ENCODE measurements around the gene CARD11. TPM values are rescaled to one million over a fixed set of nuclear protein-coding genes. Genes with fewer than 3 reads are reported as not detected.

The CARD11 gene
- polyA plus RNA-seq (2011; rRNA removed) (not detected in 2 replicates), polyA minus RNA-seq (2011; rRNA and poly(A)+ RNA removed) (not detected in 2 replicates)

GRCh38 chr7:3043544-3044371, at the start of gene CARD11:
TSS of gene CARD11 (minus strand) at chr7:3043867. CDS start at chr7:2958506, 85,361 bp downstream.
- TF ChIP-seq, protein P1, sequence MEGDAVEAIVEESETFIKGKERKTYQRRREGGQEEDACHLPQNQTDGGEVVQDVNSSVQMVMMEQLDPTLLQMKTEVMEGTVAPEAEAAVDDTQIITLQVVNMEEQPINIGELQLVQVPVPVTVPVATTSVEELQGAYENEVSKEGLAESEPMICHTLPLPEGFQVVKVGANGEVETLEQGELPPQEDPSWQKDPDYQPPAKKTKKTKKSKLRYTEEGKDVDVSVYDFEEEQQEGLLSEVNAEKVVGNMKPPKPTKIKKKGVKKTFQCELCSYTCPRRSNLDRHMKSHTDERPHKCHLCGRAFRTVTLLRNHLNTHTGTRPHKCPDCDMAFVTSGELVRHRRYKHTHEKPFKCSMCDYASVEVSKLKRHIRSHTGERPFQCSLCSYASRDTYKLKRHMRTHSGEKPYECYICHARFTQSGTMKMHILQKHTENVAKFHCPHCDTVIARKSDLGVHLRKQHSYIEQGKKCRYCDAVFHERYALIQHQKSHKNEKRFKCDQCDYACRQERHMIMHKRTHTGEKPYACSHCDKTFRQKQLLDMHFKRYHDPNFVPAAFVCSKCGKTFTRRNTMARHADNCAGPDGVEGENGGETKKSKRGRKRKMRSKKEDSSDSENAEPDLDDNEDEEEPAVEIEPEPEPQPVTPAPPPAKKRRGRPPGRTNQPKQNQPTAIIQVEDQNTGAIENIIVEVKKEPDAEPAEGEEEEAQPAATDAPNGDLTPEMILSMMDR (IDR thresholded peaks at IDR 0.05; ENCODE audit: insufficient read depth, low read depth, low read length) = no peak

DNA sequence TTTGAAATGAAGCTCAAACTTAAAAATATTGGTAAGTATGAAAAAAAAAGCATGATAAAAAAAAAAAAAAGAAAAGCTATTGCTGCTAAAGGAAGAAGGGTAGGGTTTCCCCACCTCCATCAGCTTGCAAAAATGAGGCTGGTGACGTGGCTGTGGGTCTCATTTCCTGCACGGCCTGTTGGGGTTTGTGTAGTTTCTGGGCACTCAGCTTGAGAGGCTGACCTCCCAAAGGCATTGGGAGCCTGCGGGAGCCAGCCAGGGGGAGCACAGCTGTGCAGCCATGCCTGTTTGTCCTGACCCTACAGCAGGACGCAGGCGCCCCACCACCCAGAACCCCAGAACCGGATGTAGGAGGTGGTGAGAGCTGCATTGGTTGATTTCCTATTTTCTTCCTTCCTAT, 48.8 kb upstream of the CARD11 start:
- Histone ChIP-seq H3K4me3 (ENCODE audit: low read depth, low read length) (no peak overlapping the region), H3K27me3 (ENCODE audit: control insufficient read depth, insufficient read depth, low read length) (no peaks in the 10 kb centered on the region), H3K36me3 (ENCODE audit: control insufficient read depth, insufficient read depth, low read length) (no peaks in the 10 kb centered on the region)
- TF ChIP-seq, protein P1 (IDR thresholded peaks at IDR 0.05; ENCODE audit: insufficient read depth, low read depth, low read length) = no peak
- ChIA-PET CTCF (interaction anchor here (0.6 to 0.7 kb wide), 2 partner anchors 283 to 445 kb away, joined by 3 read pairs; no protein-coding TSS in a partner anchor), POLR2A (no interaction called here)
- no peak for DNase-seq (ENCODE audit: low read depth)

More at GRCh38 chr7:3043544-3044371, at the start of gene CARD11:
- ChIA-PET POLR2A (no interaction called here), CTCF (no interaction called here)
- Histone ChIP-seq H3K27me3 (ENCODE audit: control insufficient read depth, insufficient read depth, low read length) (no peaks in the 10 kb centered on the region), H3K36me3 (ENCODE audit: control insufficient read depth, insufficient read depth, low read length) (no peaks in the 10 kb centered on the region), H3K4me3 (ENCODE audit: low read depth, low read length) (no peak within 1 kb of the TSS)
- no peak for DNase-seq (ENCODE audit: low read depth)

DNA sequence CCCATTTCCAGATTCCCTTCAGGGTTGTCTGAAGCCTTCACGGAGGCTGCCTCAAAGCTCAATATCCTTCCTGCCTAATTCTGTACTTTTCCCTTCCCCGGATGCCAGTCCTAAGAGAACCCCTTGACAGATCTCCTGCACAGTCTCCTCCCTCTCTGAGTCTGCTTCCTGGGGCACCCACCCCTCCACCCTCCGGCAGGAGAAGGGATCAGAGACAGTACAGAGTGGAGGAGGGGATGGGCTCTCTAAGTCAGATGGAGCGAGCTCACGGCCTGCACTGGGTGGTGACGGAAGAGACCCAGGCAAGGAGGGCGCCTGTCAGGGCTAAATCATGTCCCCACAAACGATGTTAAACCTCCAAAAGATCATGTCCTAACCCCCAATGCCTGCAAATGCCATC, 48.0 kb upstream of the CARD11 start:
- CTCF ChIA-PET = no interaction called here
- Histone ChIP-seq H3K4me3 (ENCODE audit: low read depth, low read length) (no peak overlapping the region), H3K36me3 (ENCODE audit: control insufficient read depth, insufficient read depth, low read length) (no peaks in the 10 kb centered on the region), H3K27me3 (ENCODE audit: control insufficient read depth, insufficient read depth, low read length) (no peaks in the 10 kb centered on the region)
- POLR2A ChIA-PET = no interaction called here
- TF ChIP-seq, protein P1 (IDR thresholded peaks at IDR 0.05; ENCODE audit: insufficient read depth, low read depth, low read length) = no peak
- no peak for DNase-seq (ENCODE audit: low read depth)

DNA sequence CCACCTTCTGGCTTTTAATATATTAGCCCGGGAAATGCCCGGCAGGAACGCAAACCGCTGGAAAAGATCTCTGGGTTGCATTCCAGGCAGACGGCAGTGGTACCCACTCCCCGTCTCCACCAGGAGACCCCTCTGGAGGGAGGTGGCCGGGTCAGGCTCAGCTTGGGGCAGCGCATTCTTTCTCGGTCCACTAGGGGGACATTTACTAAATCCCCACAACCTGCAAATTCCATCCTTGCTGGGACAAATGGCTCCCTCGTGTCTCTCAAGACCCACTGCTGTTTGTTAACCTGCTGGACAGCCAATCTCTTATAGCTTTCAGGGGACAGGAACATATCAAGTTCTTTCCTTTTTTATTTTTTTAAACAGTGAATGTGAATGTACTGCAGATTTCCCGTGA, 45.8 kb upstream of the CARD11 start:
- ChIA-PET CTCF (no interaction called here), POLR2A (no interaction called here)
- H3K27me3 ChIP-seq (ENCODE audit: control insufficient read depth, insufficient read depth, low read length) = no peaks in the 10 kb centered on the region
- no peaks in the 10 kb centered on the region for H3K36me3 ChIP-seq (ENCODE audit: control insufficient read depth, insufficient read depth, low read length)
- TF ChIP-seq, protein P1 (IDR thresholded peaks at IDR 0.05; ENCODE audit: insufficient read depth, low read depth, low read length) = no peak
- H3K4me3 ChIP-seq (ENCODE audit: low read depth, low read length) = no peak overlapping the region
- no peak for DNase-seq (ENCODE audit: low read depth)

- TF ChIP-seq, protein P1 (IDR thresholded peaks at IDR 0.05; ENCODE audit: insufficient read depth, low read depth, low read length) = no peak
- ChIA-PET POLR2A (no interaction called here), CTCF (no interaction called here)
- Histone ChIP-seq H3K27me3 (ENCODE audit: control insufficient read depth, insufficient read depth, low read length) (no peaks in the 10 kb centered on the region), H3K36me3 (ENCODE audit: control insufficient read depth, insufficient read depth, low read length) (no peaks in the 10 kb centered on the region), H3K4me3 (ENCODE audit: low read depth, low read length) (no peak overlapping the region)
- DNase-seq (ENCODE audit: low read depth) = no peak
These were observed 43.6 kb upstream of the CARD11 start for GRCh38 chr7:3087243-3087755.

Data from BJ (cell line).